Neuronal stem cell (in vitro differentiated cells): ENCODE data around the gene RBM20.

Source experiments
- DNase-seq: peaks from one replicate; pipeline ENCODE4 v3.0.0-alpha.2; 2013; ENCODE audit warnings: low spot score
- H2AFZ ChIP-seq: one replicate; pipeline ENCODE4 v1.6.1; 2013; ENCODE audit warnings: mild to moderate bottlenecking, low read length, inconsistent platforms
- H2AK5ac ChIP-seq: 2 replicates; pipeline ENCODE4 v1.6.1; 2013; ENCODE audit warnings: low read depth, mild to moderate bottlenecking, inconsistent platforms, low read length, moderate library complexity, mixed read lengths
- H2BK120ac ChIP-seq: 2 replicates; pipeline ENCODE4 v1.6.1; 2013; ENCODE audit warnings: low read depth, mild to moderate bottlenecking, inconsistent platforms, low read length, moderate library complexity, mixed read lengths
- H2BK12ac ChIP-seq: one replicate; pipeline ENCODE4 v1.6.1; 2013; ENCODE audit warnings: low read length, inconsistent platforms
- H2BK15ac ChIP-seq: 2 replicates; pipeline ENCODE4 v1.6.1; 2013; ENCODE audit warnings: mild to moderate bottlenecking, low read length, inconsistent platforms, mixed read lengths
- H2BK5ac ChIP-seq: one replicate; pipeline ENCODE4 v1.6.1; 2013; ENCODE audit warnings: inconsistent platforms, mild to moderate bottlenecking, low read length, moderate library complexity
- H3K14ac ChIP-seq: one replicate; pipeline ENCODE4 v1.6.1; 2013; ENCODE audit warnings: low read length, inconsistent platforms
- H3K18ac ChIP-seq: 2 replicates; pipeline ENCODE4 v1.6.1; 2013; ENCODE audit warnings: low read length, inconsistent platforms
- H3K23ac ChIP-seq: 2 replicates; pipeline ENCODE4 v1.6.1; 2013; ENCODE audit warnings: low read depth, mild to moderate bottlenecking, mixed read lengths, low read length, inconsistent platforms; ENCODE audit not compliant: poor library complexity
- H3K27ac ChIP-seq: replicated peaks from 3 replicates; pipeline ENCODE4 v1.5.1; 2013; ENCODE audit warnings: low read length, inconsistent platforms
- H3K27me3 ChIP-seq, 3 experiments: 2 replicates each; pipeline ENCODE4 v1.6.1; 2013; ENCODE audit warnings: low read length in 3 of 3, mild to moderate bottlenecking in 2 of 3, inconsistent platforms in 1 of 3, low read depth in 1 of 3, mixed read lengths in 1 of 3, moderate library complexity in 1 of 3; ENCODE audit not compliant: control insufficient read depth in 3 of 3, insufficient read depth in 3 of 3
- H3K36me3 ChIP-seq, 2 donors: replicated peaks in 1 of 2; 2 replicates each; pipeline ENCODE4 v1.6.1; 2013; ENCODE audit warnings: low read length in 2 of 2; ENCODE audit not compliant: control insufficient read depth in 2 of 2, insufficient read depth in 2 of 2
- H3K4ac ChIP-seq: 2 replicates; pipeline ENCODE4 v1.6.1; 2013; ENCODE audit warnings: inconsistent platforms, mild to moderate bottlenecking, low read length, moderate library complexity
- H3K4me1 ChIP-seq, 2 donors: 1 replicate in 1 of 2; 2 replicates in 1 of 2; pipeline ENCODE4 v1.6.1; 2013; ENCODE audit warnings: low read length in 2 of 2, low read depth in 1 of 2; ENCODE audit not compliant: control insufficient read depth in 2 of 2, insufficient read depth in 1 of 2
- H3K4me2 ChIP-seq: one replicate; pipeline ENCODE4 v1.6.1; 2013; ENCODE audit warnings: mild to moderate bottlenecking, low read length, inconsistent platforms; ENCODE audit not compliant: insufficient read depth, poor library complexity, severe bottlenecking
- H3K4me3 ChIP-seq, 2 donors: 2 replicates each; pipeline ENCODE4 v1.5.1; 2013; ENCODE audit warnings: low read length in 2 of 2, mild to moderate bottlenecking in 2 of 2, inconsistent platforms in 1 of 2, moderate library complexity in 1 of 2
- H3K79me1 ChIP-seq: one replicate; pipeline ENCODE4 v1.6.1; 2013; ENCODE audit warnings: low read depth, mild to moderate bottlenecking, inconsistent platforms, low read length, moderate library complexity
- H3K9ac ChIP-seq: one replicate; pipeline ENCODE4 v1.6.1; 2013; ENCODE audit warnings: mild to moderate bottlenecking, low read depth, low read length, inconsistent platforms; ENCODE audit not compliant: poor library complexity
- H3K9me3 ChIP-seq, 2 donors: replicated peaks in 1 of 2; 2 replicates each; pipeline versions ENCODE3 to v1.6.1; 2013; ENCODE audit warnings: low read length in 2 of 2, mild to moderate bottlenecking in 2 of 2, inconsistent platforms in 1 of 2, low read depth in 1 of 2, mixed read lengths in 1 of 2, moderate library complexity in 1 of 2; ENCODE audit not compliant: control insufficient read depth in 2 of 2, insufficient read depth in 1 of 2
- H4K8ac ChIP-seq: one replicate; pipeline ENCODE4 v1.6.1; 2013; ENCODE audit warnings: low read depth, mild to moderate bottlenecking, inconsistent platforms, low read length, moderate library complexity
- H4K91ac ChIP-seq: one replicate; pipeline ENCODE4 v1.6.1; 2013; ENCODE audit warnings: low read length, low read depth, mild to moderate bottlenecking, inconsistent platforms; ENCODE audit not compliant: poor library complexity
- WGBS, 2 donors: extraction: QIAGEN DNeasy Blood & Tissue Kit; methylation state at CpG; one replicate each; pipeline ENCODE4 v1.1.7; 2013; ENCODE audit warnings: missing lambda C conversion rate in 2 of 2, mixed read lengths in 1 of 2; ENCODE audit not compliant: insufficient read length in 2 of 2, insufficient replicate concordance in 1 of 2; ENCODE audit errors: extremely low coverage in 2 of 2; 5-methylcytosine and 5-hydroxymethylcytosine counted together

Gene RBM20

GRCh38 chr10:110644598-110645462 is 694 bp downstream of the RBM20 start:
- peaks cover 11 to 23% of the 10 kb centered on the region in 2 donors for H3K4me1 ChIP-seq
- H4K8ac ChIP-seq: no peak overlapping the region
- no peaks in the 10 kb centered on the region for H3K79me1 ChIP-seq
- H2BK15ac ChIP-seq: peak overlapping the region; percentile 53
- H3K4me2 ChIP-seq: peak overlapping the region; percentile 99
- H2BK120ac ChIP-seq: no peak overlapping the region
- peaks cover 9 to 77% (median 38%) of the 10 kb centered on the region in 3 experiments for H3K27me3 ChIP-seq
- no peaks in the 10 kb centered on the region for H3K9me3 ChIP-seq
- H3K18ac ChIP-seq: no peak overlapping the region
- no peak overlapping the region for H3K9ac ChIP-seq
- H2BK5ac ChIP-seq: no peak overlapping the region
- no peak overlapping the region for H4K91ac ChIP-seq
- H3K14ac ChIP-seq: no peak overlapping the region
- DNase-seq: no peak
- no peak overlapping the region for H3K4ac ChIP-seq
- no peak overlapping the region for H2AK5ac ChIP-seq
- no peaks in the 10 kb centered on the region for H3K36me3 ChIP-seq
- H2BK12ac ChIP-seq: no peak overlapping the region
- WGBS, 2 donors: no CpG with 5 or more reads among the region's 31 CpGs
- H3K4me3 ChIP-seq: peak overlapping the region; percentile 38 to 88
- no peak overlapping the region for H3K23ac ChIP-seq
- H2AFZ ChIP-seq: peak overlapping the region; percentile 89
- H3K27ac ChIP-seq: no peak overlapping the region

- no peak overlapping the region for H3K4me3 ChIP-seq
- H3K4me2 ChIP-seq: no peak overlapping the region
- DNase-seq: no peak
- H3K4ac ChIP-seq: no peak overlapping the region
- peaks cover 9 to 95% (median 38%) of the 10 kb centered on the region in 3 experiments for H3K27me3 ChIP-seq
- no peak overlapping the region for H3K23ac ChIP-seq
- H2BK15ac ChIP-seq: no peak overlapping the region
- no peak overlapping the region for H3K27ac ChIP-seq
- H3K9ac ChIP-seq: no peak overlapping the region
- no peak overlapping the region for H4K91ac ChIP-seq
- H3K36me3 ChIP-seq: no peaks in the 10 kb centered on the region
- no CpG with 5 or more reads among the region's 13 CpGs for WGBS, 2 donors
- no peak overlapping the region for H4K8ac ChIP-seq
- H3K18ac ChIP-seq: no peak overlapping the region
- no peak overlapping the region for H2BK12ac ChIP-seq
- no peak overlapping the region for H3K14ac ChIP-seq
- no peaks in the 10 kb centered on the region for H3K9me3 ChIP-seq
- no peak overlapping the region for H2AFZ ChIP-seq
- H3K4me1 ChIP-seq: peaks cover 14 to 15% of the 10 kb centered on the region in 2 donors
- H3K79me1 ChIP-seq: no peaks in the 10 kb centered on the region
- no peak overlapping the region for H2BK5ac ChIP-seq
- no peak overlapping the region for H2AK5ac ChIP-seq
- H2BK120ac ChIP-seq: no peak overlapping the region
Measured at GRCh38 chr10:110646417-110647135, 2.4 kb downstream of the RBM20 start.

GRCh38 chr10:110647136-110647430 is 2.9 kb downstream of the RBM20 start:
- Histone ChIP-seq H3K27me3 (peaks cover 9 to 97% (median 36%) of the 10 kb centered on the region in 3 experiments), H3K4ac (no peak overlapping the region), H3K4me3 (no peak overlapping the region)

GRCh38 chr10:110648692-110649346 is 4.7 kb downstream of the RBM20 start:
- no CpG with 5 or more reads among the region's 3 CpGs for WGBS, 2 donors
- Histone ChIP-seq H3K9ac (no peak overlapping the region), H3K18ac (no peak overlapping the region), H4K91ac (no peak overlapping the region), H3K79me1 (no peaks in the 10 kb centered on the region), H3K4ac (no peak overlapping the region), H3K14ac (no peak overlapping the region), H2AFZ (no peak overlapping the region), H2AK5ac (no peak overlapping the region), H2BK12ac (no peak overlapping the region), H2BK15ac (no peak overlapping the region), H3K36me3 (no peaks in the 10 kb centered on the region), H2BK5ac (no peak overlapping the region), H3K4me3 (no peak overlapping the region), H3K9me3 (no peaks in the 10 kb centered on the region), H4K8ac (no peak overlapping the region), H3K27ac (no peak overlapping the region), H3K4me2 (no peak overlapping the region), H3K23ac (no peak overlapping the region), H3K4me1 (peaks cover 6 to 14% of the 10 kb centered on the region in 2 donors), H3K27me3 (peaks cover 4 to 94% (median 22%) of the 10 kb centered on the region in 3 experiments), H2BK120ac (no peak overlapping the region)
- no peak for DNase-seq

More at GRCh38 chr10:110647136-110647430, 2.9 kb downstream of the RBM20 start:
- Histone ChIP-seq H3K4me2 (no peak overlapping the region), H3K79me1 (no peaks in the 10 kb centered on the region), H3K14ac (no peak overlapping the region), H2AFZ (no peak overlapping the region), H3K9ac (no peak overlapping the region), H2BK12ac (no peak overlapping the region), H4K91ac (no peak overlapping the region), H3K23ac (no peak overlapping the region), H3K27ac (no peak overlapping the region), H4K8ac (no peak overlapping the region), H3K36me3 (no peaks in the 10 kb centered on the region), H3K4me1 (peaks cover 11 to 14% of the 10 kb centered on the region in 2 donors), H3K9me3 (no peaks in the 10 kb centered on the region), H2AK5ac (no peak overlapping the region), H3K18ac (no peak overlapping the region), H2BK5ac (no peak overlapping the region), H2BK120ac (no peak overlapping the region), H2BK15ac (no peak overlapping the region)
- no CpG with 5 or more reads among the region's 3 CpGs for WGBS, 2 donors
- no peak for DNase-seq
